ENCODE results near the gene OCA2.
"Not testable (repeated sequence)": the region's sequence is repeated elsewhere in the genome, so short reads cannot be mapped to it uniquely, and the experiment has no call there.

The OCA2 gene

GRCh38 chr15:28098766-28099554 is at the start of gene OCA2:
Gene OCA2, minus strand, starts transcription at chr15:28099315. Its CDS starts 17,441 bp downstream, at chr15:28081874.
- peak; percentile 71 for DNase-seq

- DNase-seq: no peak
These were observed 48.7 kb upstream of the OCA2 start for GRCh38 chr15:28147801-28148200.

- DNase-seq: not testable (repeated sequence)
These were observed 46.3 kb upstream of the OCA2 start for GRCh38 chr15:28145419-28145818.

GRCh38 chr15:28140062-28140461 is 40.9 kb upstream of the OCA2 start:
- no peak for DNase-seq

GRCh38 chr15:28137408-28138039 is 38.4 kb upstream of the OCA2 start:
- DNase-seq: not testable (repeated sequence)

- not testable (repeated sequence) for DNase-seq
These were observed 37.3 kb upstream of the OCA2 start for GRCh38 chr15:28136236-28136904.

GRCh38 chr15:28133281-28133680 is 34.2 kb upstream of the OCA2 start:
- DNase-seq: no peak

GRCh38 chr15:28132524-28133275 is 33.6 kb upstream of the OCA2 start:
- DNase-seq: no peak

- no peak for DNase-seq
These were observed 32.8 kb upstream of the OCA2 start for GRCh38 chr15:28131946-28132345.

GRCh38 chr15:28131400-28131799 is 32.3 kb upstream of the OCA2 start:
- no peak for DNase-seq

GRCh38 chr15:28130651-28131050 is 31.5 kb upstream of the OCA2 start:
- DNase-seq: no peak

- DNase-seq: no peak
These were observed 30.2 kb upstream of the OCA2 start for GRCh38 chr15:28129231-28129848.

GRCh38 chr15:28128031-28128430 is 28.9 kb upstream of the OCA2 start:
- DNase-seq: no peak

GRCh38 chr15:28127036-28127435 is 27.9 kb upstream of the OCA2 start:
- DNase-seq: no peak

- DNase-seq: no peak
These were observed 26.8 kb upstream of the OCA2 start for GRCh38 chr15:28125673-28126651.

GRCh38 chr15:28124841-28125240 is 25.7 kb upstream of the OCA2 start:
- DNase-seq: no peak

GRCh38 chr15:28123408-28124023 is 24.4 kb upstream of the OCA2 start:
- peak; percentile 62 for DNase-seq

- no peak for DNase-seq
These were observed 23.2 kb upstream of the OCA2 start for GRCh38 chr15:28122038-28122949.

GRCh38 chr15:28121577-28121976 is 22.5 kb upstream of the OCA2 start:
- not testable (repeated sequence) for DNase-seq

GRCh38 chr15:28120359-28120640 is 21.2 kb upstream of the OCA2 start:
- no peak for DNase-seq
